Stomach (tissue), 9 donors: ENCODE results near the gene GRAMD2B. TPM values are rescaled to one million over a fixed set of nuclear protein-coding genes. Genes with fewer than 3 reads are reported as not detected.
"Not testable (repeated sequence)": the region's sequence is repeated elsewhere in the genome, so short reads cannot be mapped to it uniquely, and the experiment has no call there.

Experiments
- DNase-seq, 2 donors: peaks; one replicate each; pipeline versions ENCODE4 v3.0.0 to v3.0.0-alpha.2; 2013 to 2019
- H3K27ac ChIP-seq, 5 donors: fragments of 200-600 bp in 4 of 5; sonication (generic) in 4 of 5; one replicate each; pipeline ENCODE4 v1.5.1; 2013 to 2019; ENCODE audit warnings: mild to moderate bottlenecking in 1 of 5, moderate library complexity in 1 of 5
- H3K27me3 ChIP-seq, 3 donors: fragments of 200-600 bp; sonication (generic); one replicate each; pipeline ENCODE4 v1.5.1; 2017 to 2019; ENCODE audit warnings: mixed run types in 1 of 3
- H3K36me3 ChIP-seq, 4 donors: fragments of 200-600 bp; sonication (generic); 1 replicate in 3 of 4; 2 replicates in 1 of 4; pipeline ENCODE4 v1.5.1; 2016 to 2019
- H3K4me1 ChIP-seq, 4 donors: fragments of 200-600 bp; sonication (generic); one replicate each; pipeline ENCODE4 v1.5.1; 2016 to 2019
- H3K4me3 ChIP-seq, 4 donors: fragments of 200-600 bp; sonication (generic) in 3 of 4; one replicate each; pipeline ENCODE4 v1.5.1; 2016 to 2019; ENCODE audit warnings: mild to moderate bottlenecking in 1 of 4
- H3K9me3 ChIP-seq, 4 donors: fragments of 200-600 bp; sonication (generic); one replicate each; pipeline ENCODE4 v1.5.1; 2016 to 2019
- CTCF ChIP-seq, 7 experiments: fragments of 450-650 bp in 4 of 7; fragments of 200-600 bp in 3 of 7; sonication (generic) in 3 of 7; IDR thresholded peaks; one replicate each; pipeline ENCODE4 v1.5.1; 2016 to 2019; ENCODE audit warnings: antibody characterized with exemption in 7 of 7, control low read depth in 2 of 7, mild to moderate bottlenecking in 1 of 7
- EP300 ChIP-seq: sonication (generic); formaldehyde crosslinking; IDR thresholded peaks from one replicate; pipeline ENCODE4 v1.6.1; 2017; ENCODE audit warnings: antibody characterized with exemption
- POLR2A ChIP-seq, 4 donors: fragments of 450-650 bp; IDR thresholded peaks; one replicate each; pipeline ENCODE4 v1.6.1; 2016; ENCODE audit warnings: antibody characterized with exemption in 4 of 4, control low read depth in 2 of 4, mild to moderate bottlenecking in 1 of 4, moderate library complexity in 1 of 4
- POLR2AphosphoS5 ChIP-seq, 3 donors: sonication (generic); formaldehyde crosslinking; IDR thresholded peaks; one replicate each; pipeline ENCODE4 v1.6.1; 2016; ENCODE audit warnings: antibody characterized with exemption in 3 of 3
- WGBS, 5 donors: extraction: QIAGEN DNeasy Blood & Tissue Kit in 3 of 5; methylation state at CpG; one replicate each; pipeline versions ENCODE4 v1.1.5 to v1.1.7; 2013 to 2018; 5-methylcytosine and 5-hydroxymethylcytosine counted together
- intact Hi-C: fragments of 100-400 bp; cut with DNase I; formaldehyde crosslinking; loops from one replicate; pipeline ENCODE4 v1.15.1; 2023; ENCODE audit warnings: low total_unique reads
- polyA plus RNA-seq, 3 donors: library from polyadenylated mRNA; stranded (reverse); fragments of 200-250 nt; gene quantifications; one replicate each; pipeline ENCODE4 v1.2.3, GENCODE V29; 2013
- total RNA-seq, 5 donors: library from RNA; depleted of rRNA; stranded (reverse); fragments of >200 nt; gene quantifications; one replicate each; pipeline versions ENCODE4 v1.1.0 to v1.2.3, GENCODE V29; 2014 to 2016
- donor health status: healthy with polysubstance abuse.
- donor health status: Bipolar disorder and iron deficiency.
- donor health status: healthy.

GRAMD2B gene
- total and polyA plus RNA-seq, 8 donors = 5.7 to 69.6 (median 23.7) TPM

GRCh38 chr5:126438868-126439267 is 15.7 kb downstream of the GRAMD2B start:
- Histone ChIP-seq H3K36me3 (peaks cover 0 to 28% (median 21%) of the 10 kb centered on the region in 4 donors), H3K27me3 (no peaks in the 10 kb centered on the region), H3K4me1 (peaks cover 0 to 9% (median 0%) of the 10 kb centered on the region in 4 donors), H3K4me3 (no peak overlapping the region), H3K27ac (no peak overlapping the region), H3K9me3 (no peaks in the 10 kb centered on the region)
- no peak for DNase-seq
- intact Hi-C loops = no loop called here
- 77 to 86% (median 82%) methylated on average over 3 of the region's 3 CpGs for WGBS, 5 donors
- TF ChIP-seq EP300 = no peak
- TF ChIP-seq POLR2AphosphoS5 (IDR thresholded peaks at IDR 0.05) = no peak
- no peak for TF ChIP-seq CTCF (IDR thresholded peaks at IDR 0.05)
- TF ChIP-seq POLR2A (IDR thresholded peaks at IDR 0.05) = no peak

DNA sequence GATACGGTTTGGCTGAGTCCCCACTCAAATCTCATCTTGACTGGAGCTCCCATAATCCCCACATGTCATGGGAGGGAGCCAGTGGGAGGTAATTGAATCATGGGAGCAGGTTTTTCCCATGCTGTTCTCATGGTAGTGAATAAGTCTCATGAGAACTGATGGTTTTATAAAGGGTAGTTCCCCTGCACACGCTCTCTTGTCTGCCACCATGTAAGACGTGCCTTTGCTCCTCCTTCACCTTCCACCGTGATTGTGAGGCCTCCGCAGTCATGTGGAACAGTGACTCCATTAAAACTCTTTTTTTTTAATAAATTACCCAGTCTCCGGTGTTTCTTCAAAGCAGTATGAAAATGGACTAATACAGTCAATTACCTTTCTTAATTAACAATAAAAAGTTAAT is 16.5 kb downstream of the GRAMD2B start:
- H3K36me3 ChIP-seq = peaks cover 0 to 35% (median 25%) of the 10 kb centered on the region in 4 donors
- H3K4me3 ChIP-seq, H3K9me3 ChIP-seq, intact Hi-C loops, H3K27ac ChIP-seq, DNase-seq, H3K4me1 ChIP-seq, H3K27me3 ChIP-seq: not testable (repeated sequence)
- 97 to 99% (median 98%) methylated on average over 6 of the region's 6 CpGs for WGBS, 5 donors

- 72 to 91% (median 90%) methylated on average over 2 of the region's 2 CpGs for WGBS, 5 donors
- H3K4me1 ChIP-seq = peaks cover 0 to 6% (median 0%) of the 10 kb centered on the region in 4 donors
- no peak for TF ChIP-seq CTCF (IDR thresholded peaks at IDR 0.05)
- TF ChIP-seq POLR2A (IDR thresholded peaks at IDR 0.05) = no peak
- no peak for TF ChIP-seq POLR2AphosphoS5 (IDR thresholded peaks at IDR 0.05)
- TF ChIP-seq EP300 = no peak
- H3K27ac ChIP-seq = no peak overlapping the region
- no peak overlapping the region for H3K4me3 ChIP-seq
- no peak for DNase-seq
- H3K36me3 ChIP-seq = peaks cover 0 to 45% (median 28%) of the 10 kb centered on the region in 4 donors
- H3K27me3 ChIP-seq = no peaks in the 10 kb centered on the region
- H3K9me3 ChIP-seq = no peaks in the 10 kb centered on the region
- intact Hi-C loops = no loop called here
These were observed 18.0 kb downstream of the GRAMD2B start for GRCh38 chr5:126441230-126441629.

DNA sequence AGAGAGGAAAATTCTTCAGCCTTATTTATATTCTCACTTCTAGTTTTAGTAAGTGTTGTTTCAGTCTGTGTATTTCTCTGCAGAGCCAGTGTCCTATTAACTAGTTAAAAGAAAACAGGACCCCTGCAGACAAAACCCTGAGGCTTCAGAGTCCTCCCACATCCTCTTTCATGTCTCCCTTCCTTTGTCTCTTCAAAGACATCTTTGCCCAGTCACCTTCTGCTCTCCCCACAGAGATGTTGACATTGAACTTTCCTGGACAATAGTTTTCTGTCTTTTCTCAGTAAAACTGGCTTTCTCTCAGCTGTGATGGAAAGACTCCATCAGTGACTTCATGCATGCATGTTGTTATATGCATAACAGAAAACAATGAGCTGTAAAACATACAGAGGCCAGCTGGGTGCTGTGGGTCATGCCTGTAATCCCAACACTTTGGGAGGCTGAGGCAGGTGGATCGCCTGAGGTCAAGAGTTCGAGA is 20.2 kb downstream of the GRAMD2B start:
- no peak for TF ChIP-seq POLR2AphosphoS5 (IDR thresholded peaks at IDR 0.05)
- TF ChIP-seq EP300 = no peak
- no peak for TF ChIP-seq POLR2A (IDR thresholded peaks at IDR 0.05)
- TF ChIP-seq CTCF (IDR thresholded peaks at IDR 0.05) = no peak
- Histone ChIP-seq H3K9me3 (no peaks in the 10 kb centered on the region), H3K27me3 (no peaks in the 10 kb centered on the region), H3K27ac (no peak overlapping the region), H3K36me3 (peaks cover 0 to 38% (median 17%) of the 10 kb centered on the region in 4 donors), H3K4me3 (no peak overlapping the region), H3K4me1 (peaks cover 0 to 12% (median 0%) of the 10 kb centered on the region in 4 donors)
- 86 to 100% (median 95%) methylated on average over 2 of the region's 2 CpGs for WGBS, 5 donors
- no peak for DNase-seq
- intact Hi-C loops = no loop called here

- WGBS, 5 donors = 93 to 98% (median 94%) methylated on average over 2 of the region's 2 CpGs
- Histone ChIP-seq H3K27me3 (no peaks in the 10 kb centered on the region), H3K27ac (no peak overlapping the region), H3K9me3 (no peaks in the 10 kb centered on the region), H3K4me1 (peaks cover 0 to 15% (median 0%) of the 10 kb centered on the region in 4 donors), H3K36me3 (peaks cover 0 to 32% (median 10%) of the 10 kb centered on the region in 4 donors), H3K4me3 (no peak overlapping the region)
- TF ChIP-seq EP300 (no peak), POLR2A (IDR thresholded peaks at IDR 0.05) (no peak), CTCF (IDR thresholded peaks at IDR 0.05) (no peak), POLR2AphosphoS5 (IDR thresholded peaks at IDR 0.05) (no peak)
- intact Hi-C loops = no loop called here
- DNase-seq = no peak
These were observed 20.9 kb downstream of the GRAMD2B start for GRCh38 chr5:126444137-126444536.
